Measurements from ENCODE around the gene GPANK1. TPM values are rescaled to one million over a fixed set of nuclear protein-coding genes. Genes with fewer than 3 reads are reported as not detected.

GPANK1 gene
- total and polyA plus RNA-seq, 2 donors (not counting 1 experiment from before 2014, with no cell fraction given), result 13.1 to 15.0 TPM

DNA sequence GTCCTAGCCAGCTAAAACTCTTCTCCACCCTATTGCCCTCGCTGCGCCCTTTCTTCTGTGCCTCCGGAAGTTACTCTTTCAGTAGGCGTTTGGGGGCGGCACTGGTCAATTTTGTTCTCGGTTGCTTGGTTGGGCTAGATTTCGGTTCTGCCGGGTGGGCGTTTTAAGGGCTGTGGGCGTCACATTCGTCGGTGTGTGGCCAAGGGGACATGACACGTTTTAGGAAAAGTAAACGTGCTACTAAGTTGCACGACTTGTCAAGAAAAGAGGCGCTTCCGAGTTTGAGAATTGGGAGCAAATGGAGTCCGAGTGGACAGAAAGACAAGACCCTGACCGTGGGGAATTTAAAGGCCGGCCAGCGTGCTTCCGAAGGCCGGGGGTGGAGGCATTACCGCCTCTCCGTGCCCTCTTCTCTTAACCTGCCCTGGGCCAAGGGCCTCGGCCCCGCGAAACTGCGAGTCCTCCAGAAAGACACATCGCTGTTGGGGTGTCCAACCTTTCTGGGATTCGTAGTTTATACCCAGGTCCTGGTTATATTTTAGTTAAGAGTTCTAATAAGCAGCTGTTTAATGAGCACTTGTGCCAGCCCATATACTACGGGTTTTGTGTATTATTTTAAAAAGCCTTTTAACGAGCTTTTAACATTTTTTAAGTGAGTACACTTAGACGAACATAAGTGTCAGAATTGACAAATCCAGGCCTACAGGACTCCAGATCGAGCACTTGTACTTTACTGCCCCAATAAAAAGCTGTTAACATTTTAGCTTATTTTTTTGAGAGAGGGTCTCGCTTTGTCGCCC lies 11.7 kb downstream of the GPANK1 start:
- Histone ChIP-seq H3K4me2 (ENCODE audit: extremely low read depth, insufficient read depth, low read length) (peak overlapping the region; percentile 79), H3K79me2 (ENCODE audit: control insufficient read depth, insufficient read depth, low read length) (peaks cover 34% of the 10 kb centered on the region), H3K9ac (ENCODE audit: insufficient read depth, low read length) (peak overlapping the region; percentile 96), H3K4me3 (replicated peaks in 1 of 4; ENCODE audit: control extremely low read depth in 1 of 4, insufficient read depth in 1 of 4, low read depth in 3 of 4, low read length in 4 of 4) (peak overlapping the region; percentile 55 to 96 (median 66)), H2AFZ (ENCODE audit: low read length) (peak overlapping the region; percentile 73), H3K27ac (ENCODE audit: insufficient read depth, low read length) (peak overlapping the region; percentile 98), H4K20me1 (ENCODE audit: control insufficient read depth, extremely low read depth, insufficient read depth, low read length) (no peaks in the 10 kb centered on the region), H3K4me1 (ENCODE audit: control insufficient read depth, extremely low read depth, insufficient read depth, low read length) (no peaks in the 10 kb centered on the region), H3K36me3 (ENCODE audit: control insufficient read depth, insufficient read depth, low read length) (peaks cover 6% of the 10 kb centered on the region), H3K27me3 (ENCODE audit: control insufficient read depth, insufficient read depth, low read length) (no peaks in the 10 kb centered on the region), H3K9me3 (ENCODE audit: control insufficient read depth, insufficient read depth, low read depth, low read length) (no peaks in the 10 kb centered on the region)
- peak in 1 of 2 donors; percentile 88 for DNase-seq (ENCODE audit: low read depth in 2 of 2)
- TF ChIP-seq EZH2 (IDR thresholded peaks at IDR 0.05; ENCODE audit: low read length, missing control alignments), result no peak
- TF ChIP-seq, protein P1, sequence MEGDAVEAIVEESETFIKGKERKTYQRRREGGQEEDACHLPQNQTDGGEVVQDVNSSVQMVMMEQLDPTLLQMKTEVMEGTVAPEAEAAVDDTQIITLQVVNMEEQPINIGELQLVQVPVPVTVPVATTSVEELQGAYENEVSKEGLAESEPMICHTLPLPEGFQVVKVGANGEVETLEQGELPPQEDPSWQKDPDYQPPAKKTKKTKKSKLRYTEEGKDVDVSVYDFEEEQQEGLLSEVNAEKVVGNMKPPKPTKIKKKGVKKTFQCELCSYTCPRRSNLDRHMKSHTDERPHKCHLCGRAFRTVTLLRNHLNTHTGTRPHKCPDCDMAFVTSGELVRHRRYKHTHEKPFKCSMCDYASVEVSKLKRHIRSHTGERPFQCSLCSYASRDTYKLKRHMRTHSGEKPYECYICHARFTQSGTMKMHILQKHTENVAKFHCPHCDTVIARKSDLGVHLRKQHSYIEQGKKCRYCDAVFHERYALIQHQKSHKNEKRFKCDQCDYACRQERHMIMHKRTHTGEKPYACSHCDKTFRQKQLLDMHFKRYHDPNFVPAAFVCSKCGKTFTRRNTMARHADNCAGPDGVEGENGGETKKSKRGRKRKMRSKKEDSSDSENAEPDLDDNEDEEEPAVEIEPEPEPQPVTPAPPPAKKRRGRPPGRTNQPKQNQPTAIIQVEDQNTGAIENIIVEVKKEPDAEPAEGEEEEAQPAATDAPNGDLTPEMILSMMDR (conservative IDR thresholded peaks at IDR 0.05 in 1 of 2, IDR thresholded peaks at IDR 0.05 in 1 of 2; ENCODE audit: low read depth in 1 of 2, low read length in 2 of 2), result peak; percentile 12 to 13

GRCh38 chr6:31651602-31652191 lies 13.1 kb downstream of the GPANK1 start:
- Histone ChIP-seq H3K9ac (ENCODE audit: insufficient read depth, low read length) (peak overlapping the region; percentile 96), H2AFZ (ENCODE audit: low read length) (peak overlapping the region; percentile 30), H3K4me2 (ENCODE audit: extremely low read depth, insufficient read depth, low read length) (peak overlapping the region; percentile 49), H3K27me3 (ENCODE audit: control insufficient read depth, insufficient read depth, low read length) (no peaks in the 10 kb centered on the region), H3K4me1 (ENCODE audit: control insufficient read depth, extremely low read depth, insufficient read depth, low read length) (no peaks in the 10 kb centered on the region), H3K9me3 (ENCODE audit: control insufficient read depth, insufficient read depth, low read depth, low read length) (no peaks in the 10 kb centered on the region), H3K4me3 (replicated peaks in 1 of 4; ENCODE audit: control extremely low read depth in 1 of 4, insufficient read depth in 1 of 4, low read depth in 3 of 4, low read length in 4 of 4) (peak overlapping the region; percentile 55 to 96 (median 66)), H3K27ac (ENCODE audit: insufficient read depth, low read length) (peak overlapping the region; percentile 98), H3K36me3 (ENCODE audit: control insufficient read depth, insufficient read depth, low read length) (peaks cover 8% of the 10 kb centered on the region), H3K79me2 (ENCODE audit: control insufficient read depth, insufficient read depth, low read length) (peaks cover 30% of the 10 kb centered on the region), H4K20me1 (ENCODE audit: control insufficient read depth, extremely low read depth, insufficient read depth, low read length) (no peaks in the 10 kb centered on the region)
- no peak for TF ChIP-seq EZH2 (IDR thresholded peaks at IDR 0.05; ENCODE audit: low read length, missing control alignments)
- TF ChIP-seq, protein P1 (conservative IDR thresholded peaks at IDR 0.05 in 1 of 2, IDR thresholded peaks at IDR 0.05 in 1 of 2; ENCODE audit: low read depth in 1 of 2, low read length in 2 of 2), result no peak
- peak; percentile 72 to 77 for DNase-seq (ENCODE audit: low read depth in 2 of 2)

GRCh38 chr6:31645325-31645724 lies 19.5 kb downstream of the GPANK1 start:
- H2AFZ ChIP-seq (ENCODE audit: low read length), result no peak overlapping the region
- H3K27ac ChIP-seq (ENCODE audit: insufficient read depth, low read length), result no peak overlapping the region
- no peaks in the 10 kb centered on the region for H3K4me1 ChIP-seq (ENCODE audit: control insufficient read depth, extremely low read depth, insufficient read depth, low read length)
- no peaks in the 10 kb centered on the region for H4K20me1 ChIP-seq (ENCODE audit: control insufficient read depth, extremely low read depth, insufficient read depth, low read length)
- no peak for TF ChIP-seq EZH2 (IDR thresholded peaks at IDR 0.05; ENCODE audit: low read length, missing control alignments)
- TF ChIP-seq, protein P1 (conservative IDR thresholded peaks at IDR 0.05 in 1 of 2, IDR thresholded peaks at IDR 0.05 in 1 of 2; ENCODE audit: low read depth in 1 of 2, low read length in 2 of 2), result no peak
- no peaks in the 10 kb centered on the region for H3K9me3 ChIP-seq (ENCODE audit: control insufficient read depth, insufficient read depth, low read depth, low read length)
- H3K36me3 ChIP-seq (ENCODE audit: control insufficient read depth, insufficient read depth, low read length), result peaks cover 35% of the 10 kb centered on the region
- DNase-seq (ENCODE audit: low read depth in 2 of 2), result no peak
- no peak overlapping the region for H3K9ac ChIP-seq (ENCODE audit: insufficient read depth, low read length)
- no peaks in the 10 kb centered on the region for H3K27me3 ChIP-seq (ENCODE audit: control insufficient read depth, insufficient read depth, low read length)
- H3K4me2 ChIP-seq (ENCODE audit: extremely low read depth, insufficient read depth, low read length), result no peak overlapping the region
- peaks cover 11% of the 10 kb centered on the region for H3K79me2 ChIP-seq (ENCODE audit: control insufficient read depth, insufficient read depth, low read length)
- no peak overlapping the region for H3K4me3 ChIP-seq (replicated peaks in 1 of 4; ENCODE audit: control extremely low read depth in 1 of 4, insufficient read depth in 1 of 4, low read depth in 3 of 4, low read length in 4 of 4)
